ENCODE measurements around the gene PRPF8.

GRCh38 chr17:1638624-1639300, 45.9 kb downstream of the PRPF8 start:
- TF ChIP-seq CTCF (IDR thresholded peaks at IDR 0.05; ENCODE audit: borderline replicate concordance, extremely low read depth, low read length, poor library complexity, severe bottlenecking): no peak
- TF ChIP-seq EZH2 (IDR thresholded peaks at IDR 0.05; ENCODE audit: borderline replicate concordance, low read depth, low read length, severe bottlenecking): no peak

Measured in DND-41 (cell line).